HG03103 (cell line): ENCODE measurements around the gene DGKZ.
"Not testable (repeated sequence)": the region's sequence is repeated elsewhere in the genome, so short reads cannot be mapped to it uniquely, and the experiment has no call there.

ENCODE experiments used
- ATAC-seq: cut with Tn5 transposase; IDR thresholded peaks from one replicate; pipeline ENCODE4 v1.9.1; 2021; ENCODE audit warnings: low read depth; ENCODE audit not compliant: unreplicated experiment

Gene DGKZ

GRCh38 chr11:46379482-46380293 lies 32.4 kb downstream of the DGKZ start:
- ATAC-seq: not testable (repeated sequence)

GRCh38 chr11:46380340-46381047 lies 33.2 kb downstream of the DGKZ start:
- ATAC-seq: no peak

GRCh38 chr11:46381048-46381818 lies 34.0 kb downstream of the DGKZ start, which contains the start of gene MDK:
MDK (plus strand) TSS chr11:46381669; CDS start chr11:46382058, 389 bp downstream.
- no peak for ATAC-seq

- no peak for ATAC-seq
Observed at GRCh38 chr11:46381819-46382645, 34.8 kb downstream of the DGKZ start.

GRCh38 chr11:46382646-46383403 lies 35.6 kb downstream of the DGKZ start:
- ATAC-seq: no peak

- ATAC-seq: no peak
Observed at GRCh38 chr11:46383404-46383758, 36.1 kb downstream of the DGKZ start.

GRCh38 chr11:46383974-46384701 lies 36.9 kb downstream of the DGKZ start:
- ATAC-seq: no peak

GRCh38 chr11:46385169-46386004 lies 38.1 kb downstream of the DGKZ start:
- no peak for ATAC-seq

- ATAC-seq: no peak
Observed at GRCh38 chr11:46386005-46386578, 38.8 kb downstream of the DGKZ start.

- no peak for ATAC-seq
Observed at GRCh38 chr11:46386674-46387073, 39.4 kb downstream of the DGKZ start.

GRCh38 chr11:46387456-46387855 lies 40.2 kb downstream of the DGKZ start:
- no peak for ATAC-seq

- no peak for ATAC-seq
Observed at GRCh38 chr11:46387919-46388618, 40.8 kb downstream of the DGKZ start.

- ATAC-seq: no peak
Observed at GRCh38 chr11:46388619-46389449, 41.6 kb downstream of the DGKZ start.

GRCh38 chr11:46389450-46390330 lies 42.4 kb downstream of the DGKZ start:
- no peak for ATAC-seq
